ENCODE data around the gene TIAM1. TPM values are rescaled to one million over a fixed set of nuclear protein-coding genes. Genes with fewer than 3 reads are reported as not detected.

Gene TIAM1
- total and polyA plus RNA-seq, 2 donors from 2014 or later: 4.6 to 30.0 TPM

- FAIRE-seq (no peak), DNase-seq (no peak)
- Histone ChIP-seq H3K36me3 (ENCODE audit: control insufficient read depth in 2 of 3, insufficient read depth in 3 of 3, low read length in 3 of 3) (no peaks in the 10 kb centered on the region), H3K27ac (ENCODE audit: low read depth in 2 of 2, low read length in 2 of 2) (no peak overlapping the region), H3K27me3 (ENCODE audit: control insufficient read depth, insufficient read depth, low read length) (no peaks in the 10 kb centered on the region), H3K9me3 (ENCODE audit: control insufficient read depth in 2 of 3, insufficient read depth in 1 of 3, low read length in 3 of 3) (peaks cover 0 to 14% (median 0%) of the 10 kb centered on the region in 3 donors), H3K4me1 (ENCODE audit: control insufficient read depth in 2 of 3, insufficient read depth in 2 of 3, low read depth in 1 of 3, low read length in 3 of 3) (peaks cover 0 to 5% (median 0%) of the 10 kb centered on the region in 3 donors), H3K4me3 (ENCODE audit: low read length in 3 of 3) (no peak overlapping the region), H3K9ac (ENCODE audit: low read length in 3 of 3) (no peak overlapping the region)
- intact Hi-C loops (cut with DNase I): no loop called here
- no peak for TF ChIP-seq CTCF (IDR thresholded peaks at IDR 0.05; ENCODE audit: borderline replicate concordance, extremely low read depth, insufficient read depth)
These were observed 187.9 kb downstream of the TIAM1 start for GRCh38 chr21:31156169-31156568.

GRCh38 chr21:31151156-31152045, 192.7 kb downstream of the TIAM1 start:
- no peaks in the 10 kb centered on the region for H3K4me1 ChIP-seq (ENCODE audit: control insufficient read depth in 2 of 3, insufficient read depth in 2 of 3, low read depth in 1 of 3, low read length in 3 of 3)
- DNase-seq (no peak), FAIRE-seq (no peak)
- no peak overlapping the region for H3K9ac ChIP-seq (ENCODE audit: low read length in 3 of 3)
- peaks cover 0 to 6% (median 0%) of the 10 kb centered on the region in 3 donors for H3K9me3 ChIP-seq (ENCODE audit: control insufficient read depth in 2 of 3, insufficient read depth in 1 of 3, low read length in 3 of 3)
- no peaks in the 10 kb centered on the region for H3K27me3 ChIP-seq (ENCODE audit: control insufficient read depth, insufficient read depth, low read length)
- no peak for TF ChIP-seq CTCF (IDR thresholded peaks at IDR 0.05; ENCODE audit: borderline replicate concordance, extremely low read depth, insufficient read depth)
- no peaks in the 10 kb centered on the region for H3K36me3 ChIP-seq (ENCODE audit: control insufficient read depth in 2 of 3, insufficient read depth in 3 of 3, low read length in 3 of 3)
- intact Hi-C loops (cut with DNase I): no loop called here
- no peak overlapping the region for H3K27ac ChIP-seq (ENCODE audit: low read depth in 2 of 2, low read length in 2 of 2)
- no peak overlapping the region for H3K4me3 ChIP-seq (ENCODE audit: low read length in 3 of 3)

- no peaks in the 10 kb centered on the region for H3K4me1 ChIP-seq (ENCODE audit: control insufficient read depth in 2 of 3, insufficient read depth in 2 of 3, low read depth in 1 of 3, low read length in 3 of 3)
- FAIRE-seq: no peak
- TF ChIP-seq CTCF (IDR thresholded peaks at IDR 0.05; ENCODE audit: borderline replicate concordance, extremely low read depth, insufficient read depth): no peak
- no peaks in the 10 kb centered on the region for H3K36me3 ChIP-seq (ENCODE audit: control insufficient read depth in 2 of 3, insufficient read depth in 3 of 3, low read length in 3 of 3)
- no peaks in the 10 kb centered on the region for H3K27me3 ChIP-seq (ENCODE audit: control insufficient read depth, insufficient read depth, low read length)
- intact Hi-C loops (cut with DNase I): no loop called here
- H3K27ac ChIP-seq (ENCODE audit: low read depth in 2 of 2, low read length in 2 of 2): no peak overlapping the region
- DNase-seq: no peak
- H3K4me3 ChIP-seq (ENCODE audit: low read length in 3 of 3): no peak overlapping the region
- no peak overlapping the region for H3K9ac ChIP-seq (ENCODE audit: low read length in 3 of 3)
- no peaks in the 10 kb centered on the region for H3K9me3 ChIP-seq (ENCODE audit: control insufficient read depth in 2 of 3, insufficient read depth in 1 of 3, low read length in 3 of 3)
These were observed 198.8 kb downstream of the TIAM1 start for GRCh38 chr21:31145274-31145673.

All from kidney (tissue), 14 donors.